OCI-LY7 (cell line): ENCODE data around the gene MANBA. TPM values are rescaled to one million over a fixed set of nuclear protein-coding genes. Genes with fewer than 3 reads are reported as not detected.

Source experiments
- BruUV-seq: library from RNA; stranded (reverse); fragments of 400-500 nt; replicated peaks from 2 replicates; lab custom pipeline; 2021; lab: Mats Ljungman, UMichigan
- CTCF ChIA-PET: fragments of 300-600 bp; sonication (Branson Sonifier 250); formaldehyde crosslinking; loops from one replicate; lab custom pipeline; 2022; ENCODE audit warnings: antibody characterized with exemption; ENCODE audit not compliant: unreplicated experiment; lab: Charles Lee
- POLR2A ChIA-PET: fragments of 300-600 bp; sonication (Branson Sonifier 250); formaldehyde crosslinking; loops from one replicate; lab custom pipeline; 2022; ENCODE audit warnings: antibody characterized with exemption; lab: Charles Lee
- DNase-seq: peaks from one replicate; pipeline ENCODE4 v3.0.0-alpha.2; 2015; ENCODE audit warnings: low spot score
- H2AFZ ChIP-seq: fragments of 200-600 bp; sonication (generic), shearing (Covaris generic); 2 replicates; pipeline ENCODE4 v1.6.1; 2014; ENCODE audit warnings: mild to moderate bottlenecking, antibody characterized with exemption, low read length, moderate library complexity
- H3K27ac ChIP-seq: fragments of 200-600 bp; sonication (generic); 2 replicates; pipeline ENCODE4 v1.5.1; 2014; ENCODE audit warnings: mixed run types, low read depth, mild to moderate bottlenecking, moderate library complexity, low read length, inconsistent platforms; ENCODE audit not compliant: poor library complexity, severe bottlenecking
- H3K36me3 ChIP-seq: fragments of 200-600 bp; sonication (generic); 2 replicates; pipeline ENCODE4 v1.6.1; 2014; ENCODE audit warnings: mild to moderate bottlenecking, antibody characterized with exemption, low read length, moderate library complexity, mixed read lengths; ENCODE audit not compliant: insufficient read depth
- H3K4me1 ChIP-seq: fragments of 200-600 bp; sonication (generic); 2 replicates; pipeline ENCODE4 v1.5.1; 2014; ENCODE audit warnings: mild to moderate bottlenecking, low read length; ENCODE audit not compliant: insufficient read depth, poor library complexity, severe bottlenecking
- H3K4me2 ChIP-seq: fragments of 200-600 bp; sonication (generic); 2 replicates; pipeline ENCODE4 v1.6.1; 2014; ENCODE audit warnings: mild to moderate bottlenecking, low read length
- H3K4me3 ChIP-seq: fragments of 200-600 bp; sonication (generic); 2 replicates; pipeline ENCODE4 v1.5.1; 2014; ENCODE audit warnings: mild to moderate bottlenecking, low read depth, low read length; ENCODE audit not compliant: poor library complexity, severe bottlenecking
- H3K79me2 ChIP-seq: fragments of 200-600 bp; sonication (generic); 2 replicates; pipeline ENCODE4 v1.6.1; 2016; ENCODE audit warnings: low read depth, mild to moderate bottlenecking, low read length, moderate library complexity, mixed read lengths; ENCODE audit not compliant: insufficient read depth
- H3K9me2 ChIP-seq: fragments of 200-600 bp; sonication (generic); 2 replicates; pipeline ENCODE4 v1.6.1; 2016; ENCODE audit warnings: mild to moderate bottlenecking, low read length, mixed read lengths; ENCODE audit not compliant: insufficient read depth
- H3K9me3 ChIP-seq: fragments of 200-600 bp; sonication (generic); 2 replicates; pipeline ENCODE4 v1.6.1; 2014; ENCODE audit warnings: mild to moderate bottlenecking, mixed run types, low read length, mixed read lengths
- H4K20me1 ChIP-seq: fragments of 200-600 bp; sonication (generic); 2 replicates; pipeline ENCODE4 v1.6.1; 2014; ENCODE audit warnings: mild to moderate bottlenecking, antibody characterized with exemption, low read length, moderate library complexity, mixed read lengths; ENCODE audit not compliant: insufficient read depth
- CTCF ChIP-seq: fragments of 200-600 bp; sonication (generic); conservative IDR thresholded peaks from 2 replicates; pipeline ENCODE4 v1.5.1; 2014; ENCODE audit warnings: mild to moderate bottlenecking, antibody characterized with exemption, low read length, moderate library complexity, mixed read lengths
- EZH2phosphoT487 ChIP-seq: fragments of 200-600 bp; sonication (generic); IDR thresholded peaks from 2 replicates; pipeline ENCODE4 v1.6.1; 2018; ENCODE audit warnings: low read depth, borderline replicate concordance, mild to moderate bottlenecking, mixed run types, antibody characterized with exemption, low read length, moderate library complexity, mixed read lengths
- intact Hi-C: fragments of 100-400 bp; cut with micrococcal nuclease; formaldehyde crosslinking; loops from one replicate; pipeline ENCODE4 v1.10.0; 2022; ENCODE audit not compliant: unreplicated experiment
- total RNA-seq, 2 experiments: library from RNA; depleted of rRNA in 1 of 2; stranded (reverse); fragments of >200 nt in 1 of 2; shearing (Covaris generic) in 1 of 2; gene quantifications; 2 replicates each; pipeline ENCODE4 v1.2.3, GENCODE V29; 2014 to 2022

Gene MANBA
- total RNA-seq, 2 experiments from 2014 or later, result 22.8 to 30.0 TPM

- H3K4me1 ChIP-seq, result no peaks in the 10 kb centered on the region
- TF ChIP-seq EZH2phosphoT487, result no peak
- TF ChIP-seq CTCF, result no peak
- no peaks in the 10 kb centered on the region for H3K79me2 ChIP-seq
- no peaks in the 10 kb centered on the region for H3K9me2 ChIP-seq
- DNase-seq, result no peak
- no peak overlapping the region for H3K4me2 ChIP-seq
- ChIA-PET POLR2A (no interaction called here), CTCF (no interaction called here)
- no TSS peak for BruUV-seq
- H3K4me3 ChIP-seq, result no peak overlapping the region
- no peak overlapping the region for H2AFZ ChIP-seq
- H3K9me3 ChIP-seq, result no peaks in the 10 kb centered on the region
- H4K20me1 ChIP-seq, result no peaks in the 10 kb centered on the region
- peaks cover 8% of the 10 kb centered on the region; the same call in 1 of the 2 replicates for H3K36me3 ChIP-seq
- intact Hi-C loops, result no loop called here
- H3K27ac ChIP-seq, result no peak overlapping the region
These were observed 132.8 kb downstream of the MANBA start for GRCh38 chr4:102627831-102628523.

- intact Hi-C loops, result loop anchor here (2.0 kb wide), 3 partner anchors 175 to 465 kb away; no protein-coding TSS in a partner anchor
- BruUV-seq, result no TSS peak
- CTCF ChIA-PET, result no interaction called here
- Histone ChIP-seq H3K9me2 (no peaks in the 10 kb centered on the region), H3K79me2 (no peaks in the 10 kb centered on the region), H3K27ac (no peak overlapping the region), H4K20me1 (no peaks in the 10 kb centered on the region), H3K36me3 (no peaks in the 10 kb centered on the region), H2AFZ (no peak overlapping the region), H3K4me3 (no peak overlapping the region), H3K4me1 (no peaks in the 10 kb centered on the region), H3K9me3 (no peaks in the 10 kb centered on the region), H3K4me2 (peak overlapping the region; percentile 27; the same call in 1 of the 2 replicates)
- peak; percentile 61 for DNase-seq
- POLR2A ChIA-PET, result no interaction called here
- TF ChIP-seq EZH2phosphoT487 (no peak), CTCF (peak; percentile 67)
These were observed 135.4 kb downstream of the MANBA start for GRCh38 chr4:102625232-102625930.

GRCh38 chr4:102624505-102624904 is 136.3 kb downstream of the MANBA start:
- intact Hi-C loops, result loop anchor here (2.0 kb wide), 3 partner anchors 174 to 466 kb away; no protein-coding TSS in a partner anchor

More at GRCh38 chr4:102624505-102624904, 136.3 kb downstream of the MANBA start:
- H3K4me2 ChIP-seq, result no peak overlapping the region
- H3K4me1 ChIP-seq, result no peaks in the 10 kb centered on the region
- no TSS peak for BruUV-seq
- POLR2A ChIA-PET, result interaction anchor here (1.2 kb wide), 1 partner anchor 188 kb away, joined by 3 read pairs; no protein-coding TSS in a partner anchor
- no peak overlapping the region for H3K27ac ChIP-seq
- no peak for DNase-seq
- H3K4me3 ChIP-seq, result no peak overlapping the region
- CTCF ChIA-PET, result no interaction called here
- TF ChIP-seq CTCF, result no peak
- TF ChIP-seq EZH2phosphoT487, result no peak
- H2AFZ ChIP-seq, result no peak overlapping the region
- no peaks in the 10 kb centered on the region for H3K36me3 ChIP-seq
- H3K9me2 ChIP-seq, result no peaks in the 10 kb centered on the region
- no peaks in the 10 kb centered on the region for H4K20me1 ChIP-seq
- no peaks in the 10 kb centered on the region for H3K9me3 ChIP-seq
- no peaks in the 10 kb centered on the region for H3K79me2 ChIP-seq
